Uterus (tissue), 2 donors: ENCODE data around the gene TIMM23.

Experiments used
- CTCF ChIP-seq, 4 experiments: fragments of 200-600 bp in 2 of 4; fragments of 450-650 bp in 2 of 4; sonication (generic) in 2 of 4; IDR thresholded peaks; one replicate each; pipeline ENCODE4 v1.5.1; 2016 to 2019; ENCODE audit warnings: antibody characterized with exemption in 4 of 4, mild to moderate bottlenecking in 2 of 4, moderate library complexity in 1 of 4
- POLR2A ChIP-seq, 2 donors: fragments of 450-650 bp; IDR thresholded peaks; one replicate each; pipeline ENCODE4 v1.6.1; 2016; ENCODE audit warnings: antibody characterized with exemption in 2 of 2, mild to moderate bottlenecking in 1 of 2, moderate library complexity in 1 of 2

GRCh38 chr10:46030091-46030937 lies 58.0 kb downstream of the TIMM23 start, which contains the start of gene NCOA4:
- TF ChIP-seq POLR2A (IDR thresholded peaks at IDR 0.05): peak; percentile 35 to 56
- TF ChIP-seq CTCF (IDR thresholded peaks at IDR 0.05): peak; percentile 79 to 86 (median 82)
